HS-27A (cell line): ENCODE results near the gene CSTF3.

Source experiments
- DNase-seq: peaks from one replicate; pipeline ENCODE4 v3.0.0-alpha.2; 2012; ENCODE audit warnings: low read depth, missing footprints

CSTF3 gene

GRCh38 chr11:33040033-33040861 lies 121.0 kb downstream of the CSTF3 start:
- DNase-seq, result no peak

- DNase-seq, result peak; percentile 93
These were observed 121.8 kb downstream of the CSTF3 start, which contains the start of gene TCP11L1 for GRCh38 chr11:33039274-33040032. Gene TCP11L1 (plus strand): TSS chr11:33039572. CDS start chr11:33043774, 4,202 bp downstream.

- DNase-seq, result no peak
These were observed 126.3 kb downstream of the CSTF3 start for GRCh38 chr11:33035011-33035410.
